Colonic mucosa (tissue), 4 donors: ENCODE data around the gene P2RY6. TPM values are rescaled to one million over a fixed set of nuclear protein-coding genes. Genes with fewer than 3 reads are reported as not detected.

Experiments used
- DNase-seq: peaks from one replicate; pipeline ENCODE4 v3.0.0-alpha.2; 2020
- H3K27ac ChIP-seq: fragments of 200-600 bp; one replicate; pipeline ENCODE4 v1.8.0; 2021
- H3K27me3 ChIP-seq: fragments of 200-600 bp; one replicate; pipeline ENCODE4 v1.8.0; 2021
- H3K36me3 ChIP-seq: fragments of 200-600 bp; one replicate; pipeline ENCODE4 v1.8.0; 2021
- H3K4me1 ChIP-seq: fragments of 200-600 bp; one replicate; pipeline ENCODE4 v1.8.0; 2021; ENCODE audit warnings: mild to moderate bottlenecking
- H3K4me3 ChIP-seq: fragments of 200-600 bp; one replicate; pipeline ENCODE4 v1.8.0; 2021
- H3K9ac ChIP-seq, 2 donors: one replicate each; pipeline ENCODE4 v1.7.0; 2013; ENCODE audit warnings: control low read depth in 2 of 2, low read depth in 2 of 2, low read length in 2 of 2
- H3K9me3 ChIP-seq: fragments of 200-600 bp; one replicate; pipeline ENCODE4 v1.8.0; 2021
- CTCF ChIP-seq: fragments of 200-600 bp; IDR thresholded peaks from one replicate; pipeline ENCODE4 v1.8.0; 2022; ENCODE audit warnings: antibody characterized with exemption, mild to moderate bottlenecking
- intact Hi-C: fragments of 100-400 bp; cut with DNase I; formaldehyde crosslinking; loops from one replicate; pipeline ENCODE4 v1.14.1; 2022
- total RNA-seq, 2 donors: library from RNA; stranded (reverse); fragmentation: NEBNext Ultra II Directional in 1 of 2; extraction: Animal tissue kit (Norgen Biotek cat#: 25700) in 1 of 2; gene quantifications; one replicate each; pipeline ENCODE4 v1.2.1, GENCODE V29; 2021
- donor health status: healthy.
- donor health status: DM: no; HTN: no; CAD: no.
- donor health status: DM: no; HTN: no; CAD: no.

Gene P2RY6
- total RNA-seq, 2 donors from 2014 or later: 0.91 to 1.4 TPM

DNA sequence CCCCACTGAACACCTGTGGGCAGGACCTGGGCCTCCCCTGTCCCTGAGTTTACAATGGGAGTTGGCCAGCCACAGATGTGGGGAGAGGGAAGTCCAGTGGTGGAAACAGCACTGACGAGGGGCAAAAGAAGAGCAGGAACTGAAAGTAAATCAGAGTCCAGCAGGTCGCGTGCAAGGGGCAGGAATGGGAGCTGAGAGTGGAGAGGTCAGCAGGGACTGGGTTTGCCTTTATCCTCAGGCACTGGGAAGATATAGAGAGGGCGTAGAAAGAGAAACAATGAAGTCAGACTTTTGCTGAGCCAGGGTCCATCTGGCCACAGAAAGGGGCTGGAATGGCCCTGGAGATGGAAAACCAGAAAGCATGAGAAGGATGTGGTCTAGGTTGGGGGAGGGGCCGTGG is 8.5 kb downstream of the P2RY6 start:
- DNase-seq: no peak
- no peak overlapping the region for H3K9ac ChIP-seq
- H3K36me3 ChIP-seq: no peaks in the 10 kb centered on the region
- no peak for TF ChIP-seq CTCF
- intact Hi-C loops: loop anchor here (10.0 kb wide), 1 partner anchor 46 kb away; no protein-coding TSS in a partner anchor
- no peaks in the 10 kb centered on the region for H3K27me3 ChIP-seq
- H3K27ac ChIP-seq: no peak overlapping the region
- no peaks in the 10 kb centered on the region for H3K4me1 ChIP-seq
- no peaks in the 10 kb centered on the region for H3K9me3 ChIP-seq
- no peak overlapping the region for H3K4me3 ChIP-seq

DNA sequence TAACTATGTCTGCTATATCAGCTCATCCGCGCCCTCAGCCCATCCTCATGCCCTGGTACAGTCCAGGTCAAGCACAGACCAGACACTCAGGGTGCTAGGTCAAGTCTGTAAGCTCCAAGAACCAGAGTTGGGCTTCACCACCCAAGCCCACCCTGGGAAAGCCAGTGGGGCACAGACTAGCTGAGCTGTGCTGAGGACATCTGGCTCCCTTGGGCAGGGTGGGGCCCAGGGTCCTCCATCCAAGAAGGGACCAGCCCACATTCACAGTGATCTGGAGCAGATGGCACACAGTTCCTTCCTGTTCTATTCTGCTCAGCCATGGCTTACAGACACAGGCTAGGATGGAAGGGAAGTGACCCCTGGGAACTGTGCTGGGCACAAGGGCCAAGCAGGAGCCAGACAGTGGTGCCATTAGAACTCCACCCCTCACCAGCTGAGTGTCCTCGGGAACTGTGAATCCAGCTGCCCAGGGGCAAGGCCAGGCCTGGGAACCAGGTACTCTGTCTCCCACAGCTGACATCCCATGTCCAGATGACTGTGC is 9.1 kb downstream of the P2RY6 start:
- Histone ChIP-seq H3K9me3 (no peaks in the 10 kb centered on the region), H3K27ac (no peak overlapping the region), H3K27me3 (no peaks in the 10 kb centered on the region), H3K4me1 (no peaks in the 10 kb centered on the region), H3K36me3 (no peaks in the 10 kb centered on the region), H3K9ac (no peak overlapping the region), H3K4me3 (no peak overlapping the region)
- intact Hi-C loops: loop anchor here (10.0 kb wide), 1 partner anchor 46 kb away; no protein-coding TSS in a partner anchor
- no peak for DNase-seq
- no peak for TF ChIP-seq CTCF

- Histone ChIP-seq H3K27me3 (no peaks in the 10 kb centered on the region), H3K27ac (no peak overlapping the region), H3K36me3 (no peaks in the 10 kb centered on the region), H3K4me1 (no peaks in the 10 kb centered on the region), H3K4me3 (no peak overlapping the region), H3K9ac (no peak overlapping the region), H3K9me3 (no peaks in the 10 kb centered on the region)
- no peak for DNase-seq
- no peak for TF ChIP-seq CTCF
- intact Hi-C loops: loop anchor here (10.0 kb wide), 1 partner anchor 47 kb away; no protein-coding TSS in a partner anchor
Observed at GRCh38 chr11:73281796-73282660, 9.9 kb downstream of the P2RY6 start.

DNA sequence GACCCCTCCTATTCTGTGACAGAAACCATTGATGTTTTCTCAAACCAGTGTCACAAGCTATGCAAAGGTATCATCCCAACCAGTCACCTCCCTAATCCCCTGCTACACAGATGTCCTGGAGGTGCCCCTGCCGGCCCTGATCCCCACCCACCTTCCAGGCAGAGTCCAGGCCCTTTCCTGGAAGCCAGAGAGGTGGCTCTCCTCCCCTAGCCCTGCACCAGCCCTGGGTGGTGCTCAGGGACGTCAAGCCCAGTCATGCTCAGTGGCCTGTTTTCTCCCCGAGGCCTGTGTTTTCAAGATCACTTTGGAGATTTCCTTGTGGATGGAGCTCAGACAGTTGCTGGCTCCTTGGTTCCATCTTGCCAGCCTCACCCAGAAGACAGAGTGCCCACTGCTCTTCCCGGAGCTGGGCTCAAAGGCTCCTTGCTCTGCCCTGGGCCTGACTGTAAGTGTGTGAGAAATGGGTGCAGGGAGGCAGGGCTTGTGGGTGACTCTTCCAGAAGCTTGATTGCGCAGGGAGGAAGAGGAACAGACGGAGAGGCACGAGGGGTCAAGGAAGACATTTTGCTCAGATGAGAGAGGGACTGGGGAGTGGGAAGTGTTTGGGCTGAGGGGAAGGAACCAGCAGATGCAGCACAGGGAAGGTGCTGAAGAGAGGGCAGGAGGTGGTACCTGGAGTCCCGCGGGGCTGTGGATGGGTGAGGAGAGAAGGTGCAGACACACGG is 11.3 kb downstream of the P2RY6 start:
- no peak overlapping the region for H3K9ac ChIP-seq
- no peaks in the 10 kb centered on the region for H3K27me3 ChIP-seq
- no peak for TF ChIP-seq CTCF
- no peak overlapping the region for H3K4me3 ChIP-seq
- H3K27ac ChIP-seq: no peak overlapping the region
- DNase-seq: no peak
- H3K36me3 ChIP-seq: no peaks in the 10 kb centered on the region
- H3K9me3 ChIP-seq: no peaks in the 10 kb centered on the region
- no peaks in the 10 kb centered on the region for H3K4me1 ChIP-seq
- intact Hi-C loops: loop anchor here (10.0 kb wide), 1 partner anchor 49 kb away; no protein-coding TSS in a partner anchor

- DNase-seq: no peak
- Histone ChIP-seq H3K27ac (no peak overlapping the region), H3K27me3 (no peaks in the 10 kb centered on the region), H3K9me3 (no peaks in the 10 kb centered on the region), H3K4me1 (peaks cover 3% of the 10 kb centered on the region), H3K9ac (no peak overlapping the region), H3K4me3 (no peak overlapping the region), H3K36me3 (no peaks in the 10 kb centered on the region)
- TF ChIP-seq CTCF: no peak
- intact Hi-C loops: loop anchor here (10.0 kb wide), 1 partner anchor 49 kb away; no protein-coding TSS in a partner anchor
Observed at GRCh38 chr11:73284106-73284505, 12.0 kb downstream of the P2RY6 start.
